ENCODE data around the gene GFPT2.

GFPT2 gene

GRCh38 chr5:180395540-180396274 lies 42.6 kb upstream of the GFPT2 start:
- H3K4me3 ChIP-seq (ENCODE audit: low read depth, low read length), result no peak overlapping the region
- in situ Hi-C loops (cut with HindIII; ENCODE audit: low sequenced_read_pairs), result no loop called here
- TF ChIP-seq, protein P1, sequence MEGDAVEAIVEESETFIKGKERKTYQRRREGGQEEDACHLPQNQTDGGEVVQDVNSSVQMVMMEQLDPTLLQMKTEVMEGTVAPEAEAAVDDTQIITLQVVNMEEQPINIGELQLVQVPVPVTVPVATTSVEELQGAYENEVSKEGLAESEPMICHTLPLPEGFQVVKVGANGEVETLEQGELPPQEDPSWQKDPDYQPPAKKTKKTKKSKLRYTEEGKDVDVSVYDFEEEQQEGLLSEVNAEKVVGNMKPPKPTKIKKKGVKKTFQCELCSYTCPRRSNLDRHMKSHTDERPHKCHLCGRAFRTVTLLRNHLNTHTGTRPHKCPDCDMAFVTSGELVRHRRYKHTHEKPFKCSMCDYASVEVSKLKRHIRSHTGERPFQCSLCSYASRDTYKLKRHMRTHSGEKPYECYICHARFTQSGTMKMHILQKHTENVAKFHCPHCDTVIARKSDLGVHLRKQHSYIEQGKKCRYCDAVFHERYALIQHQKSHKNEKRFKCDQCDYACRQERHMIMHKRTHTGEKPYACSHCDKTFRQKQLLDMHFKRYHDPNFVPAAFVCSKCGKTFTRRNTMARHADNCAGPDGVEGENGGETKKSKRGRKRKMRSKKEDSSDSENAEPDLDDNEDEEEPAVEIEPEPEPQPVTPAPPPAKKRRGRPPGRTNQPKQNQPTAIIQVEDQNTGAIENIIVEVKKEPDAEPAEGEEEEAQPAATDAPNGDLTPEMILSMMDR (IDR thresholded peaks at IDR 0.05; ENCODE audit: low read depth, low read length, missing control alignments), result no peak
- DNase-seq (ENCODE audit: low read depth), result no peak

DNA sequence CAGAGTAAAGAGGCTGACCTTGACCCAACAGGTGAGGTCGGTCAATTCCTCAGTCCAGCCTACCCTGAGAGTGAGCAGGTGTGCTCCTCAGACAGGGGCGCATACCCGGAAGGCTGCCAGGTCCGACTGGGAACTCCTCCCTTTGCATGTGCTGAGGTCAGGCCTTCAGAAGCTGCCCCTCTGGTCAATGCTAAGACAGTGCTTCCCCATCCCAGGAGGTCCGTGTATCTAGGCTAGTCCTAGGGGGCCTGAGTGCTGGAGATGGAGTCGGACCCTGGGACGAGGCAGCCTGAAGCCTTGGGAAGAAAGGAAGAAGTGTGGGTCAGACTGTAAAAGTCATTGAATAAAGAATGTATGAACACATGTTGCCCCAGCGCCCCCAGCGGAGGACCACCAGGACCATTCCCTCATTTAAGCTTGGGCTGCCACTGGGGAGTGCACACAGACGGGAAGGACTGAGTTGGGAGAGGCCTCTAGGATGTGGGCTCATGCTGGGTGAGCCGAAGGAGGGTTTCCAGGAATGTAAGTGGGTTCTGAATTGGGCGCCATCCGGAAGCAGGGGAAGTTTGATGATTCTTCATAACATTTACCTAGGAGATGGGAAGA lies 41.0 kb upstream of the GFPT2 start:
- no peak for DNase-seq (ENCODE audit: low read depth)
- no peak overlapping the region for H3K4me3 ChIP-seq (ENCODE audit: low read depth, low read length)
- TF ChIP-seq, protein P1 (IDR thresholded peaks at IDR 0.05; ENCODE audit: low read depth, low read length, missing control alignments), result no peak
- in situ Hi-C loops (cut with HindIII; ENCODE audit: low sequenced_read_pairs), result no loop called here

DNA sequence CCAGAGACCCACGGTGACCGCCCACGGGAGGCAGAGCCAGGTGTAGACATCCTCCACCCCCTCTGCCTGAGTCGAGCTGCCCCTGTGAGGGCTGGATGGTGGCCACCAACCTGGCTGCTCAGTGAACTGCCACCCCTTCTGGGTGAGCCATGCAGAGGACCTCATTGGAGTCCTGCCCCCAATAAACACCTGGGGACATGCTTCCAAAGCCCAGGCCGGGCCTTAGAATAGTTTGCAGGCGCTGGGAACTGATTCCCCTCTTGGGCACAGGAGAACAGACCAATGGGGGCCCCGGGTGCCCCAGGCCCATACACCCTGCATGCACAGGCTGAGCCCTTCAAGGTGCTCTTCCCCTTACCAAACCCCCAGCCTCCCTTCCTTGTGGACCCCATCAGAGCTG lies 38.1 kb upstream of the GFPT2 start:
- DNase-seq (ENCODE audit: low read depth), result no peak

GRCh38 chr5:180390441-180391190 lies 37.5 kb upstream of the GFPT2 start:
- in situ Hi-C loops (cut with HindIII; ENCODE audit: low sequenced_read_pairs), result no loop called here
- H3K4me3 ChIP-seq (ENCODE audit: low read depth, low read length), result no peak overlapping the region
- TF ChIP-seq, protein P1 (IDR thresholded peaks at IDR 0.05; ENCODE audit: low read depth, low read length, missing control alignments), result no peak
- no peak for DNase-seq (ENCODE audit: low read depth)

More for the DNA sequence above, 38.1 kb upstream of the GFPT2 start:
- TF ChIP-seq, protein P1 (IDR thresholded peaks at IDR 0.05; ENCODE audit: low read depth, low read length, missing control alignments), result no peak
- in situ Hi-C loops (cut with HindIII; ENCODE audit: low sequenced_read_pairs), result no loop called here
- H3K4me3 ChIP-seq (ENCODE audit: low read depth, low read length), result no peak overlapping the region

DNA sequence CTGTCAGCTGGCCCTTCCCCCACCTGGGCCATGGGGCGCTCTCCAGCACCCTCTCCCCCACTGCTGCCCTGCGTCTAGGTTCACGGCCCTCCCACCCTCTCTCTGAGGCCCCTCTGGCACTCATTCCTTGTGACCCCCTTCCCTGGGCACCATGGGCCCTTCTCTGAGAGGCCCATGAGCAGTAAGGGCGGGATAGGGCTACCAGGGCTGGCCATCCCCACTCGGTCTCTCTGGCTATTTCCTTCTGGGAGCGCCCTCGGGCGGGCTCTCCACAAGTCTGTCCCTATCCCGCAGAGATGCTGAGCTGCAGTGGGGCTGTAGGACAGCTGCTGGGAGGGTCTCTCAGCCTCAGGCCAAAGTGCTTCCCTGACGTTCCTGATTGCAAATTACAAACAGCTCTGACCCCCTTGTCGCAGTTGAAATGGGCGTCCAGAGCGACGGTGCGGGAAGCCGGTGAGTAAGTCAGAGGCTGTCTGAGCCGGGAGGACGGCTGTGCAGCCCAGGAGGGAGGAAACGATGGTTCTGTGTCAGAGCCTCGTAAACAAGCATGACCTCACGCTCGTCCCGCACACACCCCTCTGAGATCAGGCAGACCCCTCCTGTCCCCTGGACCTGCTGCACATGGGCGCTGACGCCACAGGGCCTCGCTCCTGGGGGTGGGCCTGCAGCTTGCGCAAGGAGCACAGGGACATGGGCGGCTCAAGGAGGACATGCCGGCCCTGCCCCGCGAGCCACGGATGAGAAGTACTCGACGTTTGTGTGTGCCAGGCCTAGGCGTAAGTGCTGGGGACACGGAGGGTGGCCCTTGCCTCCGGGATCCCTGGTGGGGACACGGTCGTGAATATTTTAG lies 36.3 kb upstream of the GFPT2 start:
- no peak overlapping the region for H3K4me3 ChIP-seq (ENCODE audit: low read depth, low read length)
- DNase-seq (ENCODE audit: low read depth), result no peak
- in situ Hi-C loops (cut with HindIII; ENCODE audit: low sequenced_read_pairs), result no loop called here
- TF ChIP-seq, protein P1 (IDR thresholded peaks at IDR 0.05; ENCODE audit: low read depth, low read length, missing control alignments), result no peak

DNA sequence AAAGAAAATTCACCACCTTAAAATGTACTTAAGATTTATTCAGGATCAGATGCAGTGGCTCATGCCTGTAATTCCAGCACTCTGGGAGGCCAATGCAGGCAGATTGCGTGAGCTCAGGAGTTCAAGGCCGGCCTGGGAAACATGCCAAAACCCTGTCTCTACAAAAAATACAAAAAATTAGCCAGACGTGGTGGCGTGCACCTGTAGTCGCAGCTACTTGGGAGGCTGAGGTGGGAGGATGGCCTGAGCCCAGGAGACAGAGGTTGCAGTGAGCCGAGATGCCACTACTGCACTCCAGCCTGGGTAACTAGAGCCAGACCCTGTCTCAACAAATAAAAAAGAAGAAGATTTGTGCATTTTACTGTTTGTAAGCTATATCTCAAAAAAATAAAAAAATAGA lies 34.7 kb upstream of the GFPT2 start:
- TF ChIP-seq, protein P1 (IDR thresholded peaks at IDR 0.05; ENCODE audit: low read depth, low read length, missing control alignments), result no peak

More for the DNA sequence above, 34.7 kb upstream of the GFPT2 start:
- in situ Hi-C loops (cut with HindIII; ENCODE audit: low sequenced_read_pairs), result no loop called here
- H3K4me3 ChIP-seq (ENCODE audit: low read depth, low read length), result no peak overlapping the region
- DNase-seq (ENCODE audit: low read depth), result no peak

All from astrocyte of the cerebellum (primary cell).